Breast epithelium (tissue), 3 donors: ENCODE measurements around the gene SDK1.

ENCODE experiments used
- POLR2A ChIP-seq: fragments of 450-650 bp; IDR thresholded peaks from one replicate; pipeline ENCODE4 v1.6.1; 2016; ENCODE audit warnings: antibody characterized with exemption, mild to moderate bottlenecking, moderate library complexity
- TF ChIP-seq, protein P1 (sequence below), 3 donors: fragments of 450-650 bp; IDR thresholded peaks; one replicate each; pipeline ENCODE4 v1.5.1; 2016 to 2017; ENCODE audit warnings: antibody characterized with exemption in 3 of 3, mild to moderate bottlenecking in 3 of 3, moderate library complexity in 3 of 3

DNA sequence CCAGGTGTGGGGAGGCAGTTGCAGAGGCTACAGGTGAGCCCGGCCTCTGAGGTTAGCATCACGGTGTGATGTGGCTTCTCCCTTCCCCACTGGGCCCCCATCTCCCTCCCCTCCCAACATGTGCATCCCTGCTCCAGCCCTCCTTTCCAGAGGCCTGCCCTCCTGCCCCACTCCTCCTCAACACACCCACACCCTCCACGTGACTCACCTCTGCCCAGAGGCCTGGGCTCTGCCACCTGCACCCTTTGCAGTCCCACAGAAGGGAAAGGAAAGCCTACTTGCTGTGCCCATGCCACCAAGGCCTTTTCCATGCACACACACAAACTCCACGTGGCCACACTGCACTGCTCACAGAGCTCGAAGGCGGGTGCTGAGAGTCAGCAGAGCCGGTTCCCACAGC is 880.4 kb downstream of the SDK1 start:
- TF ChIP-seq, protein P1, sequence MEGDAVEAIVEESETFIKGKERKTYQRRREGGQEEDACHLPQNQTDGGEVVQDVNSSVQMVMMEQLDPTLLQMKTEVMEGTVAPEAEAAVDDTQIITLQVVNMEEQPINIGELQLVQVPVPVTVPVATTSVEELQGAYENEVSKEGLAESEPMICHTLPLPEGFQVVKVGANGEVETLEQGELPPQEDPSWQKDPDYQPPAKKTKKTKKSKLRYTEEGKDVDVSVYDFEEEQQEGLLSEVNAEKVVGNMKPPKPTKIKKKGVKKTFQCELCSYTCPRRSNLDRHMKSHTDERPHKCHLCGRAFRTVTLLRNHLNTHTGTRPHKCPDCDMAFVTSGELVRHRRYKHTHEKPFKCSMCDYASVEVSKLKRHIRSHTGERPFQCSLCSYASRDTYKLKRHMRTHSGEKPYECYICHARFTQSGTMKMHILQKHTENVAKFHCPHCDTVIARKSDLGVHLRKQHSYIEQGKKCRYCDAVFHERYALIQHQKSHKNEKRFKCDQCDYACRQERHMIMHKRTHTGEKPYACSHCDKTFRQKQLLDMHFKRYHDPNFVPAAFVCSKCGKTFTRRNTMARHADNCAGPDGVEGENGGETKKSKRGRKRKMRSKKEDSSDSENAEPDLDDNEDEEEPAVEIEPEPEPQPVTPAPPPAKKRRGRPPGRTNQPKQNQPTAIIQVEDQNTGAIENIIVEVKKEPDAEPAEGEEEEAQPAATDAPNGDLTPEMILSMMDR (IDR thresholded peaks at IDR 0.05): no peak
- TF ChIP-seq POLR2A: no peak
